ENCODE measurements around the gene THBS2. TPM values are rescaled to one million over a fixed set of nuclear protein-coding genes. Genes with fewer than 3 reads are reported as not detected.
A peak's percentile ranks its signal among the peaks of the same experiment; 100 is the strongest.
"Not testable (repeated sequence)": the region's sequence is repeated elsewhere in the genome, so short reads cannot be mapped to it uniquely, and the experiment has no call there.

THBS2 gene
- total RNA-seq, 1 donor from 2014 or later, result 18.6 TPM

GRCh38 chr6:169220068-169220964 is 33.3 kb downstream of the THBS2 start:
- DNase-seq (ENCODE audit: low spot score in 2 of 2, unreplicated experiment in 2 of 2), result no peak
- peaks cover 5% of the 10 kb centered on the region for H3K36me3 Mint-ChIP-seq
- peaks cover 9% of the 10 kb centered on the region for H3K9me3 Mint-ChIP-seq
- TF ChIP-seq CTCF (IDR thresholded peaks at IDR 0.05; ENCODE audit: unreplicated experiment), result no peak
- H3K4me3 Mint-ChIP-seq, result no peak overlapping the region
- H3K27ac Mint-ChIP-seq, result no peak overlapping the region
- no peaks in the 10 kb centered on the region for H3K27me3 Mint-ChIP-seq (ENCODE audit: low read depth)
- no peaks in the 10 kb centered on the region for H3K4me1 Mint-ChIP-seq

GRCh38 chr6:169217972-169218371 is 35.7 kb downstream of the THBS2 start:
- Mint-ChIP-seq H3K4me3 (no peak overlapping the region), H3K36me3 (peaks cover 1% of the 10 kb centered on the region)

GRCh38 chr6:169216830-169217229 is 36.8 kb downstream of the THBS2 start:
- peaks cover 11% of the 10 kb centered on the region for H3K9me3 Mint-ChIP-seq
- no peak overlapping the region for H3K27ac Mint-ChIP-seq
- H3K4me1 Mint-ChIP-seq, result peaks cover 11% of the 10 kb centered on the region
- H3K27me3 Mint-ChIP-seq (ENCODE audit: low read depth), result no peaks in the 10 kb centered on the region
- no peak for DNase-seq (ENCODE audit: low spot score in 2 of 2, unreplicated experiment in 2 of 2)
- no peak for TF ChIP-seq CTCF (IDR thresholded peaks at IDR 0.05; ENCODE audit: unreplicated experiment)
- H3K36me3 Mint-ChIP-seq, result peaks cover 1% of the 10 kb centered on the region
- H3K4me3 Mint-ChIP-seq, result no peak overlapping the region

More at GRCh38 chr6:169217972-169218371, 35.7 kb downstream of the THBS2 start:
- TF ChIP-seq CTCF (IDR thresholded peaks at IDR 0.05; ENCODE audit: unreplicated experiment), result no peak
- peaks cover 9% of the 10 kb centered on the region for H3K9me3 Mint-ChIP-seq
- no peak overlapping the region for H3K27ac Mint-ChIP-seq
- H3K4me1 Mint-ChIP-seq, result peaks cover 8% of the 10 kb centered on the region
- no peaks in the 10 kb centered on the region for H3K27me3 Mint-ChIP-seq (ENCODE audit: low read depth)
- no peak for DNase-seq (ENCODE audit: low spot score in 2 of 2, unreplicated experiment in 2 of 2)

GRCh38 chr6:169215201-169215681 is 38.4 kb downstream of the THBS2 start:
- peaks cover 24% of the 10 kb centered on the region for H3K9me3 Mint-ChIP-seq
- H3K27ac Mint-ChIP-seq, result peak overlapping the region; percentile 78
- H3K27me3 Mint-ChIP-seq (ENCODE audit: low read depth), result no peaks in the 10 kb centered on the region
- no peak for DNase-seq (ENCODE audit: low spot score in 2 of 2, unreplicated experiment in 2 of 2)
- peaks cover 1% of the 10 kb centered on the region for H3K36me3 Mint-ChIP-seq
- H3K4me1 Mint-ChIP-seq, result peaks cover 11% of the 10 kb centered on the region
- no peak overlapping the region for H3K4me3 Mint-ChIP-seq
- TF ChIP-seq CTCF (IDR thresholded peaks at IDR 0.05; ENCODE audit: unreplicated experiment), result no peak

DNA sequence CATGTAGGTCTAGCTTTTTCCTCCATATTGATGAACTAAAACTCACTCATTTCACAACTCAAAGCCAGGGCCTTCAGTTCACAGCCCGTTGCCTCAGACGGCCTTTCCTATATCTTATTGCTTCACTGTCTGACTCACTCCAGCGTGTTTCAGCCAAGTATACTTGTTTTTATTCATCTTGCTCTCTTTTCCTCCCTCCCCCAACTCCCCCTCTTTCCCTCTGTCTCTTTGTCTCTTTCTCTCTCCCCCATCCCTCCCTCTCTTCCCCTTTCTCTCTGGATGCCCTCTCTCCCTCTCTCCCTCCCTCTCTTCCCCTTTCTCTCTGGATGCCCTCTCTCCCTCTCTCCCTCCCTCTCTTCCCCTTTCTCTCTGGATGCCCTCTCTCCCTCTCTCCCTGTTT is 38.9 kb downstream of the THBS2 start:
- peak overlapping the region; percentile 78 for H3K27ac Mint-ChIP-seq
- H3K4me3 Mint-ChIP-seq; DNase-seq (ENCODE audit: low spot score in 2 of 2, unreplicated experiment in 2 of 2); H3K27me3 Mint-ChIP-seq (ENCODE audit: low read depth); H3K36me3 Mint-ChIP-seq: not testable (repeated sequence)
- peaks cover 11% of the 10 kb centered on the region for H3K4me1 Mint-ChIP-seq
- H3K9me3 Mint-ChIP-seq, result peaks cover 24% of the 10 kb centered on the region

DNA sequence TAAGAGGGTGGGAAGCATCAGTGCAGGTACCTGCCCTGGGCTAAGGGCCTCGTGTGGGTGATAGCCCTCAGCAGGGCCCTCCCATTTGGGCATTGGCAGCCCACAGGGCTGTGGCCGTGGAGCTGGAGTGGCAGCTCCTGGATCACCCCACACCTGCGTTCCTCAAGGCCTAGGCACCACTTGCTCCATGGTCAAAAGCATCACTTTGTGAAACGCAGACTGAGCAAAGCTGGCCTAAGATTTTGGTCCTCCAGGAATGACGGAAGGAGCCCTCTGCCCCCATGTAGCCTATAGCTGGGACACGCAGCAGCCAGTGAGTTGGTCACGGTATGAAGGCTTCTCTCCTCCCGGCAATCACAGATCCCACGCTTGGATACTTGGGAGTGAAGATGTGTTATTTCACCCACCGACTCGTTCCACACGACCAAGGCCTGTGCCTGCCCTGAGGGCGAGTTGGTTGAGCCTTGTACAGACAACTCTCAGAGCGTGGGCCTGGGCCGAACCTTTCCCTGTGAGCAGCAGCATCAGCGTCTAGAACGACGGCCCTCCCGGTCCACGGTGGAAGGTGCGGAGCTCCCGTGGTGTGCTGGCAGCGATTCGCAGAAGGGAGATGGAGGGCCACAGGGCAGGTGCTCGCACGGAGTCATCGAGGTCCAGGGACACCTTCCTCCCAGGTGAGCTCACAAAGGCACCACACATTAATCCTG is 39.7 kb downstream of the THBS2 start:
- Mint-ChIP-seq H3K27ac (peak overlapping the region; percentile 13), H3K9me3 (peaks cover 27% of the 10 kb centered on the region), H3K4me1 (peaks cover 11% of the 10 kb centered on the region), H3K36me3 (peaks cover 1% of the 10 kb centered on the region), H3K4me3 (peak overlapping the region; percentile 0), H3K27me3 (ENCODE audit: low read depth) (no peaks in the 10 kb centered on the region)
- DNase-seq (ENCODE audit: low spot score in 2 of 2, unreplicated experiment in 2 of 2), result no peak
- TF ChIP-seq CTCF (IDR thresholded peaks at IDR 0.05; ENCODE audit: unreplicated experiment), result no peak

Measured in mesothelial cell of epicardium (in vitro differentiated cells).